Left ventricle myocardium inferior (tissue), 1 donor: ENCODE data around the gene RAB44. TPM values are rescaled to one million over a fixed set of nuclear protein-coding genes. Genes with fewer than 3 reads are reported as not detected.
"Not testable (repeated sequence)": the region's sequence is repeated elsewhere in the genome, so short reads cannot be mapped to it uniquely, and the experiment has no call there.

Experiments used
- DNase-seq: peaks from one replicate; pipeline ENCODE4 v3.0.0-alpha.2; 2020
- H3K27ac ChIP-seq: fragments of 200-600 bp; replicated peaks from 2 replicates; pipeline ENCODE4 v1.8.0; 2021
- H3K27me3 ChIP-seq: fragments of 200-600 bp; 2 replicates; pipeline ENCODE4 v1.8.0; 2021; ENCODE audit warnings: low read depth
- H3K36me3 ChIP-seq: fragments of 200-600 bp; 2 replicates; pipeline ENCODE4 v1.8.0; 2021
- H3K4me1 ChIP-seq: fragments of 200-600 bp; 2 replicates; pipeline ENCODE4 v1.8.0; 2021
- H3K4me3 ChIP-seq: fragments of 200-600 bp; 2 replicates; pipeline ENCODE4 v1.8.0; 2021; ENCODE audit warnings: mild to moderate bottlenecking, moderate library complexity
- H3K9me3 ChIP-seq: fragments of 200-600 bp; replicated peaks from 2 replicates; pipeline ENCODE4 v1.8.0; 2021
- CTCF ChIP-seq: fragments of 200-600 bp; IDR thresholded peaks from 2 replicates; pipeline ENCODE4 v1.8.0; 2021; ENCODE audit warnings: antibody characterized with exemption, mild to moderate bottlenecking, borderline replicate concordance
- intact Hi-C: fragments of 100-400 bp; cut with micrococcal nuclease; formaldehyde crosslinking; loops from one replicate; pipeline ENCODE4 v1.11.0; 2022
- long read RNA-seq: library from polyadenylated mRNA; unstranded; transcript quantifications from one replicate; pipeline ENCODE4 v2.0.0, GENCODE V29; 2021
- total RNA-seq: library from RNA; stranded (reverse); fragmentation: NEBNext Ultra II Directional; extraction: Animal tissue kit (Norgen Biotek cat#: 25700); gene quantifications from one replicate; pipeline ENCODE4 v1.2.1, GENCODE V29; 2021
- donor health status: DM: no; HTN: yes; CAD: no; lungs with severe emphysema.

The RAB44 gene
- 0.05 TPM for total RNA-seq
- long read RNA-seq, result 0 reads

GRCh38 chr6:36697481-36697903 lies at the start of gene RAB44:
TSS of gene RAB44 (plus strand) at chr6:36697826. CDS start at chr6:36704236, 6,410 bp downstream.
- Histone ChIP-seq H3K27ac (no peak within 1 kb of the TSS), H3K27me3 (no peaks in the 10 kb centered on the region), H3K4me1 (peaks cover 12% of the 10 kb centered on the region), H3K9me3 (no peaks in the 10 kb centered on the region), H3K4me3 (no peak within 1 kb of the TSS), H3K36me3 (no peaks in the 10 kb centered on the region)
- intact Hi-C loops, result no loop called here
- no peak for TF ChIP-seq CTCF
- no peak for DNase-seq

- H3K4me1 ChIP-seq, result peaks cover 8% of the 10 kb centered on the region
- no peak for TF ChIP-seq CTCF
- H3K27me3 ChIP-seq, result no peaks in the 10 kb centered on the region
- intact Hi-C loops, result no loop called here
- H3K27ac ChIP-seq, result no peak overlapping the region
- no peak overlapping the region for H3K4me3 ChIP-seq
- no peaks in the 10 kb centered on the region for H3K9me3 ChIP-seq
- H3K36me3 ChIP-seq, result no peaks in the 10 kb centered on the region
- DNase-seq, result no peak
Observed at GRCh38 chr6:36649086-36649485, 48.5 kb upstream of the RAB44 start.

GRCh38 chr6:36649701-36650484 lies 47.7 kb upstream of the RAB44 start:
- TF ChIP-seq CTCF, result no peak
- Histone ChIP-seq H3K9me3 (no peaks in the 10 kb centered on the region), H3K4me1 (peaks cover 8% of the 10 kb centered on the region), H3K36me3 (no peaks in the 10 kb centered on the region), H3K27ac (no peak overlapping the region), H3K27me3 (no peaks in the 10 kb centered on the region), H3K4me3 (no peak overlapping the region)
- intact Hi-C loops, result no loop called here
- no peak for DNase-seq

GRCh38 chr6:36650848-36651478 lies 46.7 kb upstream of the RAB44 start:
- no peak for DNase-seq
- Histone ChIP-seq H3K27me3 (no peaks in the 10 kb centered on the region), H3K36me3 (no peaks in the 10 kb centered on the region), H3K27ac (no peak overlapping the region), H3K4me3 (no peak overlapping the region), H3K9me3 (no peaks in the 10 kb centered on the region), H3K4me1 (peaks cover 8% of the 10 kb centered on the region)
- intact Hi-C loops, result no loop called here
- TF ChIP-seq CTCF, result no peak

- Histone ChIP-seq H3K9me3 (no peaks in the 10 kb centered on the region), H3K4me1 (peaks cover 8% of the 10 kb centered on the region), H3K4me3 (no peak overlapping the region), H3K36me3 (no peaks in the 10 kb centered on the region), H3K27ac (no peak overlapping the region), H3K27me3 (no peaks in the 10 kb centered on the region)
- intact Hi-C loops, result no loop called here
- no peak for DNase-seq
- no peak for TF ChIP-seq CTCF
Observed at GRCh38 chr6:36651659-36652379, 45.8 kb upstream of the RAB44 start.

GRCh38 chr6:36654469-36654868 lies 43.2 kb upstream of the RAB44 start:
- H3K27me3 ChIP-seq, H3K36me3 ChIP-seq, H3K9me3 ChIP-seq, DNase-seq, H3K4me3 ChIP-seq, H3K27ac ChIP-seq, H3K4me1 ChIP-seq, intact Hi-C loops: not testable (repeated sequence)
